SU-DHL-6 (cell line): ENCODE measurements around the gene IFNGR2.

Experiments used
- EZH2phosphoT487 ChIP-seq: fragments of 200-600 bp; sonication (generic), shearing (Covaris generic); conservative IDR thresholded peaks from 2 replicates; pipeline ENCODE4 v1.6.1; 2018; ENCODE audit warnings: mild to moderate bottlenecking, antibody characterized with exemption, low read length, moderate library complexity, mixed read lengths
- TF ChIP-seq, protein P1 (sequence below): fragments of 200-600 bp; sonication (generic); IDR thresholded peaks from one replicate; pipeline ENCODE4 v1.5.1; 2017; ENCODE audit warnings: antibody characterized with exemption, mild to moderate bottlenecking, low read length, moderate library complexity; ENCODE audit not compliant: insufficient read depth, poor library complexity, severe bottlenecking

DNA sequence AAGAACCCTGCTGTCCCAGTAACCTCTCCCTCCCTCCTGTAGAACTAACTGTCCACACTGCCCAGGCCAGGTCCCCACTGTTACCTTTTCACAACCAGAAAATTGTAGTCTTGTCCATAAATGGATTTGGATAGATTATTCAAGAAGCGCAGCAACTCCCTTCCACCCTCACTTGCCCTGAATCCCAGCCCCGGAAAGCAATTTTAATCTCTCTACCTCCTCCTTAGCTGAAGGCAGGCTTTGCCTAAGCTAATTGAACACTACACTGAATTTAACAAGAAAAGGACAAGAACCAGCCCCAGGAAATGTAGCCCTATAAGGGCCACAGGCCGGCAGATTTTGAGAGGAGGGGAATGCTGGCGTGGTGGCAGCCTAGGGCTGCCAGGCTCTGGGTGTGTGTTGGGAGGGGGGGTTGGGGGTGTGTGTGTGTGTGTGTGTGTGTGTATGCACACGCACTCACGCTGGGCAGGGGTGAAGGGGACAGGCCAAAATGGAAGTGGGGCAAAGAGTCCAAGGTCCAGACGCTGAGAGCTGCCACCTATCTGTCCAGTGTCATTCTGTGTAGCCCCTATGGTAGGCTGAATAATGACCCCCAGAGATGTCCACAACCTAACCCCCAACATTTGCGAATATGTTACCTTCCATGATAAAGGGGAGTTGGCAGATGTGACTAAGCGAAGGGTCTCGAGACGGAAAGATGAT is 10.8 kb upstream of the IFNGR2 start:
- TF ChIP-seq, protein P1, sequence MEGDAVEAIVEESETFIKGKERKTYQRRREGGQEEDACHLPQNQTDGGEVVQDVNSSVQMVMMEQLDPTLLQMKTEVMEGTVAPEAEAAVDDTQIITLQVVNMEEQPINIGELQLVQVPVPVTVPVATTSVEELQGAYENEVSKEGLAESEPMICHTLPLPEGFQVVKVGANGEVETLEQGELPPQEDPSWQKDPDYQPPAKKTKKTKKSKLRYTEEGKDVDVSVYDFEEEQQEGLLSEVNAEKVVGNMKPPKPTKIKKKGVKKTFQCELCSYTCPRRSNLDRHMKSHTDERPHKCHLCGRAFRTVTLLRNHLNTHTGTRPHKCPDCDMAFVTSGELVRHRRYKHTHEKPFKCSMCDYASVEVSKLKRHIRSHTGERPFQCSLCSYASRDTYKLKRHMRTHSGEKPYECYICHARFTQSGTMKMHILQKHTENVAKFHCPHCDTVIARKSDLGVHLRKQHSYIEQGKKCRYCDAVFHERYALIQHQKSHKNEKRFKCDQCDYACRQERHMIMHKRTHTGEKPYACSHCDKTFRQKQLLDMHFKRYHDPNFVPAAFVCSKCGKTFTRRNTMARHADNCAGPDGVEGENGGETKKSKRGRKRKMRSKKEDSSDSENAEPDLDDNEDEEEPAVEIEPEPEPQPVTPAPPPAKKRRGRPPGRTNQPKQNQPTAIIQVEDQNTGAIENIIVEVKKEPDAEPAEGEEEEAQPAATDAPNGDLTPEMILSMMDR: no peak
- TF ChIP-seq EZH2phosphoT487: no peak
